ENCODE results near the gene NEDD4L.

Gene NEDD4L

GRCh38 chr18:58243401-58243800 is 199.4 kb downstream of the NEDD4L start:
- no peak for DNase-seq (ENCODE audit: low spot score)
- TF ChIP-seq, protein P1, sequence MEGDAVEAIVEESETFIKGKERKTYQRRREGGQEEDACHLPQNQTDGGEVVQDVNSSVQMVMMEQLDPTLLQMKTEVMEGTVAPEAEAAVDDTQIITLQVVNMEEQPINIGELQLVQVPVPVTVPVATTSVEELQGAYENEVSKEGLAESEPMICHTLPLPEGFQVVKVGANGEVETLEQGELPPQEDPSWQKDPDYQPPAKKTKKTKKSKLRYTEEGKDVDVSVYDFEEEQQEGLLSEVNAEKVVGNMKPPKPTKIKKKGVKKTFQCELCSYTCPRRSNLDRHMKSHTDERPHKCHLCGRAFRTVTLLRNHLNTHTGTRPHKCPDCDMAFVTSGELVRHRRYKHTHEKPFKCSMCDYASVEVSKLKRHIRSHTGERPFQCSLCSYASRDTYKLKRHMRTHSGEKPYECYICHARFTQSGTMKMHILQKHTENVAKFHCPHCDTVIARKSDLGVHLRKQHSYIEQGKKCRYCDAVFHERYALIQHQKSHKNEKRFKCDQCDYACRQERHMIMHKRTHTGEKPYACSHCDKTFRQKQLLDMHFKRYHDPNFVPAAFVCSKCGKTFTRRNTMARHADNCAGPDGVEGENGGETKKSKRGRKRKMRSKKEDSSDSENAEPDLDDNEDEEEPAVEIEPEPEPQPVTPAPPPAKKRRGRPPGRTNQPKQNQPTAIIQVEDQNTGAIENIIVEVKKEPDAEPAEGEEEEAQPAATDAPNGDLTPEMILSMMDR (IDR thresholded peaks at IDR 0.05; ENCODE audit: extremely low read depth, insufficient read depth, missing control alignments): no peak
- in situ Hi-C loops (cut with MboI; ENCODE audit: low pct_unique_long_range_greater_than_20kb, low sequenced_read_pairs, unreplicated experiment): no loop called here

DNA sequence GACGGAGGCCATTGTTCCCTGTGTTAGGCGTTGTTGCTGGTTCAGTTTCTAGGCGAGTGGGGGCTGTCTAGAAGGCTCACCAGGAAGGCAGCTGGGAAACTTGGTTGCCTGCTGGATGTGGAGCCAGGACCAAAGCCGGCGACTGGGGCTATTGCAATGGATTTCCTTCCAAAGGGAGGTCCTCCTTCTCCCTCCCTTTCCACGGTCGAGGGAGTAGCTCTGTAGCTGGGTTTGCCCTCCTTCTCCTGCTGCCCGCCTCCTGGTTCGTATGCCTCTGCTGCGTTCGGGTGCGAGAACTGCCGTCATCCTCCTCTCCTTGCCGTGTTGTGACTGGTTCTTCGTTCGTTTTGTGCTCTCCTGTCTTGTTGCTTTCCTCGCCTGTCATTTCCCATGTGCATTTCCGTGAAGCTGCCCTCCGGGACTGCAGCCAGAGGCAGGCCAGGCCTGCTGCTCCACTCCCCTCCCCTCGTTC is 203.4 kb downstream of the NEDD4L start:
- in situ Hi-C loops (cut with MboI; ENCODE audit: low pct_unique_long_range_greater_than_20kb, low sequenced_read_pairs, unreplicated experiment): no loop called here
- DNase-seq (ENCODE audit: low spot score): no peak
- TF ChIP-seq, protein P1 (IDR thresholded peaks at IDR 0.05; ENCODE audit: extremely low read depth, insufficient read depth, missing control alignments): no peak

GRCh38 chr18:58249712-58250111 is 205.7 kb downstream of the NEDD4L start:
- TF ChIP-seq, protein P1 (IDR thresholded peaks at IDR 0.05; ENCODE audit: extremely low read depth, insufficient read depth, missing control alignments): no peak
- no peak for DNase-seq (ENCODE audit: low spot score)
- in situ Hi-C loops (cut with MboI; ENCODE audit: low pct_unique_long_range_greater_than_20kb, low sequenced_read_pairs, unreplicated experiment): no loop called here

GRCh38 chr18:58251416-58251815 is 207.4 kb downstream of the NEDD4L start:
- TF ChIP-seq, protein P1 (IDR thresholded peaks at IDR 0.05; ENCODE audit: extremely low read depth, insufficient read depth, missing control alignments): no peak
- in situ Hi-C loops (cut with MboI; ENCODE audit: low pct_unique_long_range_greater_than_20kb, low sequenced_read_pairs, unreplicated experiment): no loop called here
- no peak for DNase-seq (ENCODE audit: low spot score)

GRCh38 chr18:58252166-58252565 is 208.1 kb downstream of the NEDD4L start:
- in situ Hi-C loops (cut with MboI; ENCODE audit: low pct_unique_long_range_greater_than_20kb, low sequenced_read_pairs, unreplicated experiment): no loop called here
- TF ChIP-seq, protein P1 (IDR thresholded peaks at IDR 0.05; ENCODE audit: extremely low read depth, insufficient read depth, missing control alignments): no peak
- no peak for DNase-seq (ENCODE audit: low spot score)

- DNase-seq (ENCODE audit: low spot score): no peak
- TF ChIP-seq, protein P1 (IDR thresholded peaks at IDR 0.05; ENCODE audit: extremely low read depth, insufficient read depth, missing control alignments): no peak
- in situ Hi-C loops (cut with MboI; ENCODE audit: low pct_unique_long_range_greater_than_20kb, low sequenced_read_pairs, unreplicated experiment): no loop called here
Measured at GRCh38 chr18:58253318-58253717, 209.3 kb downstream of the NEDD4L start.

- TF ChIP-seq, protein P1 (IDR thresholded peaks at IDR 0.05; ENCODE audit: extremely low read depth, insufficient read depth, missing control alignments): no peak
- no peak for DNase-seq (ENCODE audit: low spot score)
- in situ Hi-C loops (cut with MboI; ENCODE audit: low pct_unique_long_range_greater_than_20kb, low sequenced_read_pairs, unreplicated experiment): no loop called here
Measured at GRCh38 chr18:58253871-58254270, 209.8 kb downstream of the NEDD4L start.

All from GM13977 (cell line).